ENCODE results near the gene KRTAP12-3.
A peak's percentile ranks its signal among the peaks of the same experiment; 100 is the strongest.
"Not testable (repeated sequence)": the region's sequence is repeated elsewhere in the genome, so short reads cannot be mapped to it uniquely, and the experiment has no call there.

Gene KRTAP12-3, protein sequence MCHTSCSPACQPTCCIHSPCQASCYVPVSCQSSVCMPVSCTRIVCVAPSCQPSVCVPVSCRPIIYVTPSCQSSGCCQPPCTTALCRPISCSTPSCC

DNA sequence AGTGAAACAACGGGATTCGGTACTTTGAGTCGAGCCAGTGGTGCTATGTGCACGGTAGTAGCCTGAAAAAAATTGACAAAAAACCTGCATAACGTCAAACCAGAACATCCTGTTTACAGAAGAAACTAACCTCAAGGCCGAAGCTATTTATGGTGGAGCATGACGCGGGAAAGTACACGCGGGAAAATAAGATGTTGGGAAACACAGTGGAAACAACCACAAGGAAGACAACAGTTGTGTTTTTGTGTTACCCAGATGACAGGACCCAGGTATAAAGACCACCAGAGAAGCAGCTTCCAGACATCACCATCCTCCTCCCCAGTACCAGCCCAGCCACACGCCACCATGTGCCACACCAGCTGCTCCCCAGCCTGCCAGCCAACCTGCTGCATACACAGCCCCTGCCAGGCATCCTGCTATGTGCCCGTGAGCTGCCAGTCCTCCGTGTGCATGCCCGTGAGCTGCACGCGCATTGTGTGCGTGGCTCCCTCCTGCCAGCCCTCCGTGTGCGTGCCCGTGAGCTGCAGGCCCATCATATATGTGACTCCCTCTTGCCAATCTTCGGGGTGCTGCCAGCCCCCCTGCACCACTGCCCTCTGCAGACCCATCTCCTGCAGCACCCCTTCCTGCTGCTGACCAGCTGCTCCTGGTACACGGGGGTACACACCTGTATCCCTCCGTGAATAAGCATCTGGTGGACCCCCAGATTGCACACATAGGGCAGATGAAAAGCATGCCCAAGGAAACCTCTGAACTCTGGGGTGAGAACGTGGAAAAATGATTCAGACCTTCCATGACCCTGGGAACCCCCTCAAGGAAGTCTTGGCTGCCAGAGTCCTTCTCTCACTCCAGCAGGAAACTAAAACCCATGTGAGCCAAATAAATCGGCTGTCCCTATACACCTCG lies at the start of gene KRTAP12-3:
Gene KRTAP12-3 (plus strand): TSS at position 298 of the 906 bp plus-strand sequence. CDS start 48 bp downstream, at position 346.
- peak; percentile 54 to 81 for DNase-seq

DNA sequence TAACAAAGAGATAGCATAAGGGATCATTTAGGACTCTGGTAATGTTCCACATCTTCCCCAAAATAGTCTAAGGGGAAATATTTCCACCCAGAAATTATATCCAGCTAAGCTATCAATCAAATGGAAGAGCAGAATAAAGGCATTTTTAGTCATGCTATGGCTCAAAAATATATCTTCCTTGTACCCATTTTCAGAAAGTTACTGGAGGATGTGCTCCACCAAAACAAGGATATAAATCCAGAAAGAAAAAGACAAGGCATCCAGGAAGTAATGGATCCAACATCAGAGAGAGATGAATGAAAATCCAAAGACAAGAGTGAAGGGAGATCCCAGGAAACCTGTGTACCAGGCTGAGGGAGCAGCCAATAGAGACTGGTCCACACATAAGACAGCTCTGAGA lies 48.5 kb upstream of the KRTAP12-3 start:
- no peak for DNase-seq

DNA sequence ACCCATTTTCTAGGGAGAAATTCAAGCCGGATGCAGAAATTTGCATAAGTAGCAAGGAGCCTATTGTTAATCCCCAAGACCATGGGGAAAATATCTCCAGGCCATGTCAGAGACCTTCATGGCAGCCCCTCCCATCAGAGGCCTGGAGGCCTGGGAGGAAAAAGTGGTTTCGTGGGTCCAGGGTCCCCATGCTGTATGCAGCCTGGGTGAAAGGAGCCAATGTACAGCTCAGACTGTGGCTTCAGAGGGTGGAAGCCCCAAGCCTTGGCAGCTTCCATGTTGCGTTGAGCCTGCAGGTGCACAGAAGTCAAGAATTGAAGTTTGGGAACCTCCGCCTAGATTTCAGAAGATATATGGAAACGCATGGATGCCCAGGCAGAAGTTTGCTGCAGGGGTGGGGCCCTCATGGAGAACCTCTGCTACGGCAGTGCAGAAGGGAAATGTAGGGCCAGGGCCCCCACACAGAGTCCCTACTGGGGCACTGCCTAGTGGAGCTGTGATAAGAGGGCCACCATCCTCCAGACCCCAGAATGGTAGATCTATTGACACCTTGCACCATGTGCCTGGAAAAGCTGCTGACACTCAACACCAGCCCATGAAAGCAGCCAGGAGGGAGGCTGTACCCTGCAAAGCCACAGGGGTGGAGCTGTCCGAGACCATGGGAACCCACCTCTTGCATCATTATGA lies 47.4 kb upstream of the KRTAP12-3 start:
- DNase-seq = not testable (repeated sequence)

DNA sequence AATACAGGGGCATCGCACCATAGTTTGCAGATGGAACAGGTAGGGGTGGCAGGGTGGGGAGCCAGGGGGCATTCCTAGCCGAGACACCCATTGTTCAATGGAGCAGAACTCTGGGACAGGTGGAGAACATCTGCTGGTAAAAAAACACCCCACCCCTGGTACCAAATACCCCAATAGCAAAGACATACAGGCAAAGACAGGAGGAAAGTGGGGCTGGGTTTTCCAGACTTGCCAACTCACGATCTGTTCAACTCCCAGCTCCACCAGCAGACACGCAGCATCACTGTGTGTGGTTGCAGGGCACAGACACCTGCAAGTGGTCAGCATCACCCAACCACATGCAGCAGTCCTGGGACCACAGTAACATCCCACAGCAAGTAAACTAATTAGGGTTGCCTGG lies 46.2 kb upstream of the KRTAP12-3 start:
- DNase-seq = no peak

DNA sequence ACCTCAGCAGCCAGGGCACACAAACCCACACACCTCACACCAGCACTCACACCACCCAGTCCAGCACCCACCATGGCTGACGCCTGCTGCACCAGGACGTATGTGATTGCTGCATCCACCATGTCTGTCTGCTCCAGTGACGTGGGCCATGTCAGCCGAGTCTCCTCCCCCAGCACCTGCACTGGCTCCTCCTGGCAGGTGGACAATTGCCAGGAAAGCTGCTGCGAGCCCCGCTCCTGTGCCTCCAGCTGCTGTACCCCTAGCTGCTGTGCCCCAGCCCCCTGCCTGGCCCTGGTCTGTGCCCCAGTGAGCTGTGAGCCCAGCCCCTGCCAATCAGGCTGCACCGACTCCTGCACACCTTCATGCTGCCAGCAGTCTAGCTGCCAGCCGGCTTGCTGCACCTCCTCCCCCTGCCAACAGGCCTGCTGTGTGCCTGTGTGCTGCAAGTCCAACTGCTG lies 45.7 kb upstream of the KRTAP12-3 start, which contains the start of gene KRTAP10-8:
Gene KRTAP10-8 (plus strand): TSS at position 51 of the 458 bp plus-strand sequence. CDS start 22 bp downstream, at position 73.
- DNase-seq = no peak

DNA sequence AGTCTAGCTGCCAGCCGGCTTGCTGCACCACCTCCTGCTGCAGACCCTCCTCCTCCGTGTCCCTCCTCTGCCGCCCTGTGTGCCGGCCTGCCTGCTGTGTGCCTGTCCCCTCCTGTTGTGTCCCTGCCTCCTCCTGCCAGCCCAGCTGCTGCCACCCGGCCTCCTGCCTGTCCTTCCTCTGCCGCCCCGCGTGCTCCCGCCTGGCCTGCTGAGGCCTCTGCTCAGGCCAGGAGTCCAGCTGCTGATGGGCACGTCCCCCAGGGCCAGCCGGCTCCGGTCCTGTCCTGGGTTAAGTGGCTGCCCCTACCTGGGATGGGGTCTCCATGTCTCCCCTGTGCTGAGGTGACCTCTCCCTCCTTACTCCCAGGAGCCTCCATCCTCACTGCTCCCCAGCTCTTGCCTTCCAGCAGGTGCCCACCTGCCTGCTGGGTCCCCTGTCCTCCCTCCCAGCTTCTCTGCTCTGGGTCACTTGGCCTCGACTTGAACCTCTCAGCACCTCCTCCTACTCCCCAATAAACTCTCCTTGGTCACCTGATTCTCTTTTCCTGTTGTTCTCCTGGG lies 45.0 kb upstream of the KRTAP12-3 start:
- no peak for DNase-seq

DNA sequence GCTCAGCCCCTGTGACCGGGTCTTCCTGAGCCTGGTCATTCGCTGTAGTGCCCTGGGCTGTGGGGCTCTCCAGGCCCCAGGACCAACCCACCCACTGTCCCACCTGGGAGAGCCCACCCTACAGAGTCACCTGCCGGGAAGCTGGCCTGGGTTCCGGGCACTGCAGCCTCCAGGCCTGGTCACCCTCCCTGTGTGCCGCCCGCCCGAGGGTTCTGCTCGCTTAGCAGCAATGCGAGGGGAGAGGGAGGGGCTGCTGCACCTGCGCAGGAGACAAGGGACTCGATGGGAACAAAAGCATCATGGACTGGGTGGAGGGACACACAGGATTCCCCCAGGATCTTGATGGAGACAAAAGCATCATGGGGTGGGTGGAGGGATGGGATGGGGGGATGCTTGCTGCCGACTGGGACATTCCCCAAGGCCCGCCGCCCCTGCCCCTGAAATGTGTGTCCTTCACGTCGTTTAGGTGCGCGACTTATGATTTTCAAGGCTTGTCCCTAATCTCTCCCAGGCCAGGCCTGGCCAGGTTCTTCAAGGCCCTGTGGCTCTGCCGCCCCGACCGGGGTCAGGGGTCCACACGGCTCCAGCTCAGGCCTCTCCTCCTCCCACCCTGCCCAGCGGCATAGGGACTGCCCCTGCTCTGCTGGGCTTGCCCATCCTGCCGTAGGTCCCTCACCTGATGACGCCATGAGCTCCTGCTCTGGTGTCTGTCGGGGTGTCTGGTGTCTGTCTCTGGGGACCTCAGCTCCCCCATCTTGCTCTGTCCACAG lies 44.2 kb upstream of the KRTAP12-3 start:
- DNase-seq = no peak

DNA sequence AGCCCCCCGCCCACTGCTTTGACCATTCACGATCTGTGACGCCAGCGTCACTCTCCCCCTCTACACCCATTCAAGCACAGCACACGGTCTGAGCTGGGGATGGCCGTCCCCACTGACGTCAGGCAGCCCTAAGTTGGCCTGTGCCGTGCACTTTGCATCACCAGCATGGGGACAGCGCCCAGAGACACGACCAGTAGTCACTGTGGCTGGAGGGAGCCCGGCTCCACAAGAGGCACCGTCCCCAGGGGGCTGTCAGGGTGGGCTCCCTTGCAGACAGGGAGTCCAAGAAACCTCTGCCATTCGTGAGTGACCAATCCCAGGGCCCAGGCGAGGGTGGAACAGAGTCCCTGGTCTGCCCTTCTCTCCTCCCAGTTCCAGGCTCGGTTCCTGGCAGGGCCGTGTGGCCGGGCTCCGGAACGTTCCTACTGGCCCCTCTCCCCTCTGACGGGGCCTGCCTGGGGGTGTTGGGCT lies 43.5 kb upstream of the KRTAP12-3 start:
- no peak for DNase-seq

DNA sequence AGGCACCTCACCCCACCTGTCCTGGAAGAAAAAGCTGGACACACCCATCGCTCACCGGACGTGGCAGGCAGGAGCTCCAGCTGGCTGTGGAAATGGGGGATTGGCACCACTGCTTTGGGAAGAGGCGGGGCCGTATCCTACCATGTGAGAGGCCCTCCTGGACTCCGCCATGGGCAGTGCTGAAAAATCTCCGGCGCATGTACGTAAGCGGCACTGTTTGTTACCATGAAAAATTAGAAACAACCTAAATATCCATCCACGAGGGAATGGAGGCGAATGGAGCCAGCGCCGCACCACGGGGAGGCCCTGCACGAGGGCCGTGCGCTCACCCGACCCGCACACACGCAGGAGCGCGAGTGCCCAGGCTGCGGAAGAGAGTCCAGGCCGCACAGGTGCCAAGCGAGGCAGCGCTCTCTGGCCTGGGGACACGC lies 42.8 kb upstream of the KRTAP12-3 start:
- DNase-seq = no peak

DNA sequence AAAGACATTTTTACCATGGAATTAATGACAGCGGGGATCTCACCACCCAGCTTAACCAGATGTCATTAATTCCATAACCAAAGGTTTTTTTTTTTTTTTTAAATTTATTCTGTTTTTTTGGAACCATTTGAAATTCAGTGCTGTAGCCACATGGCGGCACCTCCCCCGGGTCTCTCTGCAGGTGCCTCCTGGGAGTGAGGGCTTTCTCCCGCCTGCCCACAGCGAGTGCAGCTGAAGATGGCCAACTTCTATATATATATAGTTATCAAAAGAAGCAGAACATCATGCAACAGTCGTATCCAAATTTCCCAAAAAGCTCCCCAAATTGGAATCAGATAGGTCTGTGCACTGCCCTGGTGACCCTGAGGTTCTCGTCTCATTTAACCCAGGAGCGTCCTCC lies 42.3 kb upstream of the KRTAP12-3 start:
- DNase-seq = no peak

DNA sequence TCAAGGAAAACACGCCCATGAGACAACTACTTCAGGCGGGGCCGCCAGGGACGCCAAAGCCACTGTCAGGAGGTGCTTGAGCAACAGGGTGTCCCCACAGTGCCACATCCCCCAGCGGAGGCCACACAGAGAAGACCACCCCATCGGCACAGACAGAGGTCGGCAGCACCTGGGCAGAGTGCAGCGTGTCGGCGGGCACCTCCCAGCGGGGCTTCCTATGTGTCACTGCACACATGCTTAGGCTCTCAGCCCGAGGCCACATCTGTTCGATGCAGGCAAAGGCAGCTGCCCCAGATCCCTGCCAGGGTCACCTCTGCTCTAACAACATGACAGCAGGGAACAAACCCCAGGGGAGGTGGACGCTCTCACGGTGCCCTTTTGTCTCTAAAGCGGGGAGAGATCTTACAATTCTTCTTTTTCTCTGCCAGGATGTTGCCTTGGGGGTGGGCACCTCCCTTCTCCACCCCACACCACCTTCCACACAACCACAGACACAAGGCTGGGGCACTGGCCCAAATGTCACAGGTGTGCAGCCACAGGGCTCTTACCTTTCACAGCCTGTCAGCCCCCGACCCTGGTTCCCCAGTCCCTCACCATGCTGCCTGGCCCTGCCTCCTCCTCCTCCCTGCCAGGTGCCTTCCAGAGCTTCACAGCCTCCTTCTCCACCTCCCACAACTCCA lies 41.7 kb upstream of the KRTAP12-3 start:
- no peak for DNase-seq

DNA sequence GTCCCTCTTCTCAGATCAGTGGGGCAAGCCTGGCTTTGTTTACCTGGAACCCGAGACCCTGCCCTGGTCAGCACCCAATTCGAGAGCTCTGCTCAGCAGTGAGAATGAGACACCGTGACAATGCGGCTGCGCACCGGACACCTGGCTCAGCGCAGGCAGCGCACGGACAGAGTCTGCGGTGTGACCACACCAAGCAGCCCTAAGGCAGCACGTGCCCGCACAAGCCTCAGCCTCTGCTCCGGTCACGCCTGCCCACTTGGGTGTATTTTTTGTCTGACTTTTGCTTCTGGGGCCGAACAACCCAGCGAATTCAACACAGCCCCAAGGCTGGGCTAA lies 41.2 kb upstream of the KRTAP12-3 start:
- no peak for DNase-seq

DNA sequence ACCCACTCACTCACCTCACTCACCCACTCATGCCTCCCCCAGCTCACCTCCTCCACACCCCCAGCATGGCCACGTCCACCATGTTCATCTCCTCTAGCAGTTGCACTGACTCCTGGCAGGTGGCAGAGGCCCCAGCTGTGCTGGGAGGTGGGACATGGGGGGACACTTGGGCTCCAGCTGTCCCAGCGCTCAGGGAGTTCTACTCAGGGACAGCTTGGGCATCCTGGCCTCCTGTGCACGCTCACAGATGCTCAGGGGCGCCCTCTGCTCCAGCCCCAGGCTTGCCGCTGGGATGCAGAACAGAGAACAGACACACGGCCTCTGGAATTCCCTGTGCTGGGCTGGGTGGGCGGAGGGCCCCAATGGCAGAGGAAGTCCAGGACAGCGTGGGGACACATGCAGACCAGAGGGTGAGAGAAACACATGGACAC lies 40.6 kb upstream of the KRTAP12-3 start:
- no peak for DNase-seq

DNA sequence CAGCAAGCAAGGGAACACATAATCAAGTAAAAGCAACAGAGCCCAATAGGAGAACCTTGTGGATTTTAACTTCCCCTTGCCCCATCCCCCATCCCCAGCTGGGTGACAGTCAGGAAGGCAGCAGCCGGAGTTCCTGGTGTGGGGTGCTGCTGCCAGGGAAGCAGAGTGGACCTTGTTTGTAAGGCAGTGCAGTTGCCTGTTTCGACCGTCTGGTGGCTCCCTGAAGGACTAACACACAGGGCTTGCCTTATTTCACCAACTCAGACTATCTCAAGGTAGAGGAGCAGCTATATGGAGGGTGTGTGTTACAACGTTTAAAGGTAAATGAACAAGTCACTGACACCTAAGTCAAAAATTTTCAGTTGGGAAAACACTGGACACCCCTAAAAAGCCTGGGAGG lies 39.2 kb upstream of the KRTAP12-3 start:
- DNase-seq = peak in 1 of 2 donors; percentile 9

DNA sequence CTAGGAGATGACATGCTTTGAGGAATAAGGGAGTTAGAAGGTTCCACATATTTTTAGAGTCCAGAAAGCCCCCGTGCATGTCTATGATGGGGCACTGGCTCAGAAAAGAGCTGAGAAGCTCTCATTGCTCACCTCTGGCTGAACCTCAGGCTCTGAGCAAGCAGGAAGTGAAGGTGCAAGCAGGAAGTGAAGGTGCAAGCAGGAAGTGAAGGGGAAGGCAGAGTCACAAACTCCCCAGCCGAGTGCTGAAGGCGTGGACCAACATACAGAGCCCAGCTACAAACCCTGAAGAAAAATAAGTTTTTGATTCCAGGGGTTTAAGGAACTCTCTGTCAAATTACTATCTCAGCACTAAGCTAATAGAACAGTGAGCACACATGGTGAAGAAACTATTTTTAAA lies 38.8 kb upstream of the KRTAP12-3 start:
- peak; percentile 59 to 75 for DNase-seq

DNA sequence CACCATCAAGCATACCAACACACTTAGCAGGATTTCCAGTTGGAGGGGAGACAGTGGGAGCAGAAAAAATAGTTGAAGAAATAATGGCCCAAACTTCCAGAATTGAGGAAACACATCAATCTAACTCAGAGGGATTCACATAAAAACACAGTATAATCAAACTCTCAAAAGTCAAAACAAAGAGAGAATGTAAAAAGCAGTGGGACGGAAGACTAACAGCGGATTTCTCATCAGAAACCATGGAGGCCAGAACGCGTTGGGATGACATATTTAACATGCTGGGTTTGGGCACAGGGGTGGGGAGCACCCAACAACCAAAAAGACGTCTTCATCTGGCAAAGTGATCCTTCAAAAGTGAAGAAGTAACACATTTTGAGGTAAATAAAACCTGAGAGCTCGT lies 37.8 kb upstream of the KRTAP12-3 start:
- no peak for DNase-seq

DNA sequence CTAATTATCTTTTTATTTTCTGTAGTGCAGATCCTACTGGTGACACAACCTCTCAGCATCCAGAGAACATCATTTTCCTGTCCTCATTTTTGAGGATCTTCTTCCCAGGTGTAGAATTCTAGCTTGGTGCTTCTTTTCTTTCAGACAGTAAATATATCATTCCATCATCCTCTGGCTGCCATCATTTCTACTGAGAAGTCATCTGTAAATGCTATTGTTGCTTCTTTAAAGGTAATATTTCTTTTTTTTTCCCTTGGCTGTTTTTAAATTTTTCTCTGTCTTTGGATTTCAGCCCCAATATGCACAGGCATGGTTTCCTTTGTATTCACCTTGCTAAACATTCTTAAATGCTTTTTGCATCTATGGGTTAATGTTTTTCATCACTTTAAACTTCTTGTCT lies 34.2 kb upstream of the KRTAP12-3 start:
- no peak for DNase-seq

DNA sequence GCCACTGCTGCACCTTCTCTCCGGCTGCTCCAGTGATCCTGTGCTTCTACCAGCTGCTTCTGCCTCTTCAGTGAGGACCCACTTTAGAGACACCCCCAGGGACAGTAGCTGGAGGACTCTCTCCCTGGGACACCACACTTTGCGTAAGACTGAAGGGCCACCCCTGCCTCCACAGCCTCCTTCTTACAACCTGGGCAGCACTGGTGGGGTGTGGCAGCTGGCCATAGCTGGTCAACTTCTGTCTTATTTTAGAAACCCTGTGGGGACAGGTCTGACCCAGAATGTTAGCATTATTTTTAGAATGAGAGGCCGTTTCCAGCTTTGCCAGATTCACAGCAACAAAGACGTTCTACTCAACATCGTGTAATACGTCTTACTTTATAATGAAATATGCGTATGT lies 32.0 kb upstream of the KRTAP12-3 start:
- no peak for DNase-seq

DNA sequence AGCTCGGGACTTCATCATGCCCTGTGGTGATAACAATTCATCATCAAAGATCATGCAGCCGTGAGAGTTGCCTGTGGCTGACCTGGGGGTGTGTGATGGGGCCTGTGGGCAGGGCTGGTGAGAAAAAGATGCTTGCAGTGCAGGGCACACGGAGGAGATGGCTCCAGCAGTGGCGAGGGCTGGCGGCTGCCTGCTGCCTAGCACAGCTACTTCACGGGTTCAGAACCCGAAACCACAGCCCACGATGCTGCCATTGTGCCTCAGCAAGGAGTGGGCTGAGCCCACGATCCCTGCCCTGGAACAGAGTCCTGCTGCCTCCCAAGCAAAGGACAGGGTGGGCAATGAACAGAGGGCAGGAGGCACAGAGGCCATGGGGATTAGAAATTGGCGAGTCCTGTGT lies 31.5 kb upstream of the KRTAP12-3 start:
- peak; percentile 18 to 42 for DNase-seq

DNA sequence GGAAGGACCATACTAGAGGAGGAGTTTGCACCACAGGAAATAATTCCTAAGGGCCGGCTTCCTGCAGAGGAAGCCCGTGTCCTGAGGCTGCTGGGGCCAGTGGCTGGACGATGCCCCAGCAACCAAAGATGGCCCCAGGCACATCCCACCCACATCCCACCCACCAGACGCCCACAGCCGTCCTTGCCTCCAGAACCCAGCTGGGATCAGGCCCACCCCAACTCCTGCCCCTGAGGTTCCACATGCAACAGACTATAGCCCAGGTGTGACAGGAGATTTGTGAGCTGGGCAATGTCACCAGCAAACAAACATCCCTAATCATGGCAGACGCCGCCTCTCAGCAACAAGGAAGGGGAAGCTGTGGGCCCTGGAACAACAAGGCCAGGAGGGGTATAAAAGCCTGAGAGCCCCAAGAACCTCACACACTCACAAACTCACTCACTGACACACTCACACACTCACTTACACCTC lies 31.0 kb upstream of the KRTAP12-3 start, which contains the start of gene KRTAP10-9:
Gene KRTAP10-9 (plus strand): TSS at position 421 of the 471 bp plus-strand sequence. CDS start 79 bp downstream, outside the sequence.
- no peak for DNase-seq

DNA sequence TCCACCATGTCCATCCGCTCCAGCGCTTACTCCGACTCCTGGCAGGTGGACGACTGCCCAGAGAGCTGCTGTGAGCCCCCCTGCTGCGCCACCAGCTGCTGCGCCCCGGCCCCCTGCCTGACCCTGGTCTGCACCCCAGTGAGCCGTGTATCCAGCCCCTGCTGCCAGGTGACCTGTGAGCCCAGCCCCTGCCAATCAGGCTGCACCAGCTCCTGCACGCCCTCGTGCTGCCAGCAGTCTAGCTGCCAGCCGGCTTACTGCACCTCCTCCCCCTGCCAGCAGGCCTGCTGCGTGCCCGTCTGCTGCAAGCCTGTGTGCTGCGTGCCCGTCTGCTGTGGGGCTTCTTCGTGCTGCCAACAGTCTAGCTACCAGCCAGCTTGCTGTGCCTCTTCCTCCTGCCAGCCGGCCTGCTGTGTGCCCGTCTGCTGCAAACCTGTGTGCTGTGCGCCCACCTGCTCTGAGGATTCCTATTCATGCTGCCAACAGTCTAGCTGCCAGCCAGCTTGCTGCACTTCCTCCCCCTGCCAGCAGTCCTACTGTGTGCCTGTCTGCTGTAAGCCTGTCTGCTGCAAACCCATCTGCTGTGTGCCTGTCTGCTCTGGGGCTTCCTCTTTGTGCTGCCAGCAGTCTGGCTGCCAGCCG lies 30.4 kb upstream of the KRTAP12-3 start:
- not testable (repeated sequence) for DNase-seq
